Measurements from ENCODE around the gene BPIFB4.
A peak's percentile ranks its signal among the peaks of the same experiment; 100 is the strongest.
"Not testable (repeated sequence)": the region's sequence is repeated elsewhere in the genome, so short reads cannot be mapped to it uniquely, and the experiment has no call there.

The BPIFB4 gene

DNA sequence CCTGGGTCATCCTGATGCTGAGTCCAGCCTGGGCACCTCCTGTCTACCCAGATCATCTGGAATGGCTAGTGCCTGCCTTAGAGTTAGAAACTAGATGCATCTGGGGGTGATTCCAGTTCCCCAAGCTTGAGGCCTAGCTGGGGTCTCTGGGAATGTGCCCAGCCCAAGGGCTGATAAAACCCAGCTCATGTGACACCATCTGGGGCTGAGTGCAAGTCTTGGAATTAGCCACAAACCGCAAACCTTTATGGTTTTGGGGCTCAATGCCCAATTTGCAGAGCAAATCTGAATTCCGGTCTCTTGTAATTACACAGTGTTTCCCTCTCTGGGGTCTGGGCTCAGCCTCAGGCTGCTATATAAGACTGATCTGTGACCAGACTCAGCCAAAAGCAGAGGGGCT, at the start of gene BPIFB4:
TSS of gene BPIFB4 (plus strand) at position 385 of the 400 bp plus-strand sequence. CDS start 1,884 bp downstream, outside the sequence.
- peak; percentile 34 for DNase-seq (ENCODE audit: low read depth)

DNA sequence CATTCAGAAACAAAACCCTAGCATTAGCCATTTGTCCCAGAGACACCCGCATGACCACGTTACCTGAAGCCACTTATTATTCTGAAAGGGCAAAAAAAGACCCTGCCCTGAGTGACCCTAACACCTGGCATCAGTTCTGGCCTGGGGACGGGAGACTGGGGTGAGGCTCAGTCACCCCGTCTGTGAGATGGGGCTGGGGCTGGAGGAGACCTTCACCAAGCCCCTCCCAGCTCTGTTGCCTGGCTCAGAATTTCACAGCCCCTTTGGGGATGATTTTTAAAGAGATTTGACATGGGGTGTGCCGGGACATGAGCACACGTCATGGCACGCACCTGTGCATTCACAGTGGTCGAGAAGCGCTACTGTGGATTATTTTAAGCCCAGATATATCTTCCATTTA, 49.4 kb upstream of the BPIFB4 start:
- no peak for DNase-seq (ENCODE audit: low read depth)

DNA sequence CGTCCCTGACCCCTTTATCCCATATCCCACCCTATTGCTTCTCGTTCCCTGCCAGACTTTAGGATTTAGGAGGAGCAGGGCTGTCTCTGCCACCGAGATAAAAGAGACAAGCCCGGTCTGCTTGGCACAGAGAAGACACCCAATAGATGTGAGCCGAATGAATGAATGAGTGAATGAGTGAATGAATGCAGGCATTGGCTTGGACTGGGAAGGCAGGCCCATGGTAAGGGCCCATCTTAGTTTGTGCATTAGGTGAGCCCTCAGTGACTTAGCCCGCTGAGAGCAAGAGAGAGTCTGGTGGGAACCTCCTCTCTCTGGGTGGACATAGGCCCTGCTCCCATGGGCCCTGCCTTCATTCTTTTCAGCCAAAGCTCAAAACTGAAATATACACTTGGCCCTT, 48.9 kb upstream of the BPIFB4 start:
- DNase-seq (ENCODE audit: low read depth), result no peak

DNA sequence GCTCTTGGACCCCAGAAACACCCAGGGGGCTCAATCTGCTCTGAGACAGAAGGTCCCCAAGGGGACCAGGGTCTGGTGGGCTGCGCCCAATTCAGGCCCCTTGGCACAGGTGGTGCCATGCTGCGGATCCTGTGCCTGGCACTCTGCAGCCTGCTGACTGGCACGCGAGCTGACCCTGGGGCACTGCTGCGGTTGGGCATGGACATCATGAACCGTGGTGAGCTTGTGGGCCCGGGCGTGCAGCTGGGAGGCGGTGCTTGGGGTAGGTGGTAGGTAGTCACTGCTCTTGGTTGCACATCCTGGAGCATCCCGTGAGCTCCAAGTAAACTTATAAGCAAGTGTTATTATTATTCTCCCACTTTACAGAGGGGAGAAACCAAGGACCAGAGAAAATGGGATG, 47.9 kb upstream of the BPIFB4 start, which contains the start of gene BPIFB6:
TSS of gene BPIFB6 (plus strand) at position 118 of the 400 bp plus-strand sequence. CDS start at position 118, 0 bp downstream.
- no peak for DNase-seq (ENCODE audit: low read depth)

DNA sequence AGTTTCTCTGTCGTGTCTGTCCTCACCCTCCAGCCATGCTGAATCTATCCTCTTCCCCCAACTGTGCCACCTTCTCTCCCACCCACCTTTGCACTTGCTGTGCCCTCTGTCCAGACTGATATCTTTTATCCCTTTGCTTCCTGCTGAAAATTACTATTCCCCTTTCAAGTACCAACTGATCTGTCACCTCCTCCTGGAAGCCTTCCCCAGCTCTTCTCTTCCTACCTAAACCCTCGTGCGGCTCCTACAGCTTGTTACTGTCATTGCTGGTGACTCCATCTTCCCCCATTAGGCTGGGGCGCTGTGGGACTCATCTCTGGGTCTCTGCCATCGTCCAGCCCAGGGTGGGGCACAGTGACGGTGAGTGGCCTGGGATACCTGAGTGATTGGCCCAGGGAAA, 46.9 kb upstream of the BPIFB4 start:
- no peak for DNase-seq (ENCODE audit: low read depth)

DNA sequence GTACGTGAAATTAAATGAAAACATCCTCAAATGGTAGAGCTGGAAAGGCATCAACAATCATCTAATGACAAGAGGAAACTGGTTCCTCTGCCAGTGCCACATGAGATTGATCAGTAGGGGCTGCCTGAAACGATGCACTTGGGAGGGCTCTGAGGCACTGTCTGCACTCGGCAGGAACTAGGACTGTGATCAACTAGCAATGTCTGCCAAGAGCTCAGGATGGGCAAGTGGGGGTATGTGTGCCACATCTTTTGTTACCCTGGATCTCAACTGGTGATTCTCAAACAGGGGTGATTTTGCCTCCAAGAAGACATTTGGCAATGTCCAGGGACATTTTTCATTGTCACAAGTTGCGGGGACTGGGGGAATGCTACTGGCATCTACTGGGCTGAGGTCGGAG, 46.1 kb upstream of the BPIFB4 start:
- no peak for DNase-seq (ENCODE audit: low read depth)

DNA sequence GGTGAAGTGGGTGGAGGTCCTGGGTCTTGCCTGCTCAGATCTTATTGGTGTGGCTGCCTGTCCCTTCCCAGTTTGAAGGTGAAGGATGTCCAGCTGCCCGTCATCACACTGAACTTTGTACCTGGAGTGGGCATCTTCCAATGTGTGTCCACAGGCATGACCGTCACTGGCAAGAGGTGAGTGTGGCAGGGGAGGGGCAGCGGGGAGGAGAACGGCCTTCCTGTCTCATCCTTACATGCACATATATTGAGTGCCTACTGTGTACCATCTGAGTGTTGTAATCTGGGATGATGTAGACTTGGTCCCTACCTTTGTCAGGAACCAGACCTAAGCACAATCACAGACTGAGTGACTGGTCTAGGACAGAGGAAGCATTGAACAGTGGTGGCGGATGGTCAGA, 45.3 kb upstream of the BPIFB4 start:
- DNase-seq (ENCODE audit: low read depth), result no peak

DNA sequence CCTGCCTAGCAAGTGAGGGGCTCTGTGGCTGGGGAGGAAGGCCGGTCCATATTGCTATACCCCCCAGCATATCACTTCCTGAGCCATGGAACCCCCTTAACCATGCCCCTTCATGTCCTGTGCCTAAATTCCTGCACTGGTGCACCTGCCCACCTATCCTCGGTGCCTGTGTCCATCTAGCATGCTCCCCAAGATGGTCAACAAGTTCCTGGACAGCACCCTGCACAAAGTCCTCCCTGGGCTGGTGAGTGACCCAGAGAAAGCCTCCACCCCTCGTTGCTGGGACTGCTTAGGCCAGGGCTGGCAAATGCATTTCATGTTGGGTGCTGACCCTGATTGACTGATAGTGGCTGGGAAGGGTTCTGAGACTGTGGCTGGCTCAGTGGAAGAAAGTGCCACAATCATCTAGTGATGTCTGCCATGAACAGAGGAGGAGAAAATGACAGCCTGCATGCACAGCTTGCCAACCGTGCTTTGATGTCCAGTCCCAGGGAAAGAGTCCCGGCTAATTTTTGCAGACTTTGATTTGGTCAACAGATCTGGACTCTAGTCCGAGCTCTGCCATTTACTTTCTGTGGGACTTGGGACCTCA, 44.4 kb upstream of the BPIFB4 start:
- no peak for DNase-seq (ENCODE audit: low read depth)

DNA sequence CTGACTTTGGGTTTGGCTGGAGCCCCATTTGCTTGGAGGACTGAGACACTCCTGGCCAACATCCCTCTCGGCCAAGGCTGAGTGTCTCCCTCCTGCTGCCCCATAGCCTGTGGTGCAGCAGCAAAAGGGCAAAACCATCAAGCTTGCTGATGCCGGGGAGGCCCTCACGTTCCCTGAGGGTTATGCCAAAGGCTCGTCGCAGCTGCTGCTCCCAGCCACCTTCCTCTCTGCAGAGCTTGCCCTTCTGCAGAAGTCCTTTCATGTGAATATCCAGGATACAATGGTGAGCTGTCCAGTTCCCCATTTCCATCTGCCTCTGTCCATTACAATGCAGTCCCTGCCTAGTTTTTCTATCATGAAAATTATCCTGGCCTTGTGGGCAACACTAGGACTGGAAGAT, 42.0 kb upstream of the BPIFB4 start:
- DNase-seq (ENCODE audit: low read depth), result no peak

DNA sequence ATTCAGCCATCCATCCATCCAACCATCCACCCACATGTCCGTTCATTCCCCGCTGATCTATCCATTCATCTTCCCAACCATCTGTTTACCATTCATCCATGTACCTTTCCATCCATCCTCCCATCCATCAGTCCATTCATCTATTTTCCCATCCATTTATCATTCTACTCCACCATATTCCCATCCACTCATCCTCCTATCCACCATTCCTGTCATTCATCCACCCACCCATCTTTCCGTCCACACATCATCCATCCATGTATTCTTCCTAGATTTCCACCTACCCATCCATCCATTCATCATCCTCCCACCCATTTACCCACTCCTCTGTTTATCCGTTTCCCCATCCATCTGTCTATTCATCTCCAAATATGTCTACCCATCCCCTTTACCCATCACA, 41.2 kb upstream of the BPIFB4 start:
- DNase-seq (ENCODE audit: low read depth), result no peak

DNA sequence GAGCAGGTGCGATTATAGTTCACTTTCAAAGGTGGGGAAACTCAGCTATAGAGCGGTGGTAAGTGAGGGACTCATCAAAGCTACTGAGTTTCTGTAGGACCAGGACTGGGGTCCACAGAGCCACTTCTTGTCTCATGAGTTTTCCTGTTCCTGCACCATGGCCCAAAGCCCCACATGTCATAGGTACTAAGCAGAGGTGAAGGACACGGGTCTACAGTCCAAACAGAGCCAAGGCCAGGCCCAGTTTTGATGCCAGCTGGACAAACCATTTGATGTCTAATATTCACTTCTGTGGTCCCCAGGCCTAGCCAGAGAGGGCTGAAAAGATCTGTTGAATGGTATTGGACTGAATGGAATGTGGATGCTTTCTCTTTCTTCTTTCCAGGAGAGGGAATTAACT, 37.0 kb upstream of the BPIFB4 start:
- no peak for DNase-seq (ENCODE audit: low read depth)

DNA sequence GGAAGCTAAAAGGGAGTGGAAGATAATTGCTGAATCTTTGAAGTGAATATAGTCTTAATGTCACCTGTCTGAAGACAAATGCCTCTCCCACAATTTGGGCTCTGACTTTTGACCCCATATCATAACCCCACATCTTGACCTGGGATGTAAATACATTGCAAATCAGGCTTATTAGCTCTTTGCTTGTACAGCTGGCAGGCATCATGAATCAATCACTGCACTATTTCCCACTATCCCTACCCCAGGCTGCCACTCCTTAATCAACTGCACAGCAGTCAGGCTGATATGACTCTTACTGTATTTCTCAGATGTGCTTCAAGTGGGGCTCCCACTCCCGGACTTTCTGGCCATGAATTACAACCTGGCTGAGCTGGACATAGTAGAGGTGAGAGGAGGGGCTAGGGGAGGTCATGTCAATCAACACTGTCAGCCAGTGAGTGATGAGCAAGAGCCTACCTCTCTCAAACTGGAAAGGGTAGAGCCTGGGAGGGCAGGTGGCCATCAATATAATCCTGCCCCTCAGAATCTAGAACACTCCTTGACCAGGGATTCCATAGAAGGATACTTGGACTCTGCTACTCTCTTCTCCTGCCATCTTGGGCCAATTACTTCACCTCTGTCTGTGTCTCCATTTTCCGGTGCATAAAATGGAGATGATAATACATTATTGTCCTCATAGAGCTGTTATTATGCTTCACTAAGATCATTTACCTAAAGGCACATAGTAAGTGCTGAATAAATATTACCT, 36.3 kb upstream of the BPIFB4 start:
- no peak for DNase-seq (ENCODE audit: low read depth)

DNA sequence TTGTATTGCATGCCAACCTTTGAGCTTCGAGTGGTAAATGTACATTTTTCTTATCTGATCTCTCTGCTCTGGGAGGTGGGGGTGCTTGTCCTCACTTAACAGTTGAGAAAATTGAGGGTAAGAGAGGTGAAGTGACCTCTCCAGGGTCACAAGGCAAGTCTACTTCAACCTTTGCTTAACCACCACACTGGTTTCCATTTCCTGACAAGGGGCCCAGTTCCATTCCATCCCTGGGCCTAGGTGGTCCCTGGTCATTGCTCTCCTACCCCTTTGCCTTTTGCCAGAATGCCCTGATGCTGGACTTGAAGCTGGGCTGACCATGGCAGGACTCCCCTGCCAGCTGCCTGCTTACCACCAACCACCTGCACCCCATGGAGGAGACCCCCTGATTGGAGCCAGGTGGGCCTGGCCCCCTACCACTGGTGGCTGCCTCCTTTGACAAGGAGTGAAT, 35.7 kb upstream of the BPIFB4 start:
- no peak for DNase-seq (ENCODE audit: low read depth)

DNA sequence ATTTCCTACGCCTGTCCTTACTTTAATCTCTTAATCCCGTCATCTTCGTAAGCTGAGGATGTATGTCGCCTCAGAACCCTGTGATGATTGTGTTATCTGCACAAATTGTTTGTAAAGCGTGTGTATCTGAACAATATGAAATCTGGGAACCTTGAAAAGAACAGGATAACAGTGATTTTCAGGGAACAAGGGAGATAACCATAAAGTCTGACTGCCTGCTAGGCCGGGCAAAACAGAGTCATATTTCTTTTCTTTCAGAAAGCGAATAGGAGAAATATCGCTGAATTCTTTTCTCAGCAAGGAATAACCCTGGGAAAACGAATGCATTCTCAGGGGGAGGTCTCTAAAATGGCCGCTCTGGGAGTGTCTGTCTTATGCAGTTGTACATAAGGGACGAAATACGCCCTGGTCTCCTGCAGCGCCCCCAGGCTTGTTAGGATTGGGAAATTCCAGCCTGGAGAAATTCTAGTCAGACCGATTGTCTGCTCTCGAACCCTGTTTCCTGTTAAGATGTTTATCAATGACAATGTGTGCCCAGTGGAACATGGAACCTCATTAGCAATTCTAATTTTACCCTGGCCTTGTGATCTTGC, 34.2 kb upstream of the BPIFB4 start:
- not testable (repeated sequence) for DNase-seq (ENCODE audit: low read depth)

DNA sequence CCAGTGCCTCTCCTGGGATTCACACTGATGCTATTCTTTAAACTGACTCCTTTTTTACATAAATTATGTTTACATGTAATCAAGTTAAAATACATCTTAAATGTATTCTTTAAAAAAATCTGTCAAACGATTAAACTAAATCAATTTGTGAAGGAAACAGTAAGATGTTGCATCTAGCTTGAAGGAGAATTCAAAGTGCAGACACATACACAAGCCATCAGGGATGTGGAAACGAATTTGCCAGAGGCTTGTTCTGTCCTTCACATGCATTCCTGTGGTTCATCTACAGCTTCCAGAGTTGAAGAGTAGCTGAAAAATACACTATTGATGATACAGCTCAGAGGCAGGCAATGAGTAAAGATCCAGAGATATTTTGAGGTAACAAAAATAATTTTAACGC, 33.0 kb upstream of the BPIFB4 start:
- no peak for DNase-seq (ENCODE audit: low read depth)

DNA sequence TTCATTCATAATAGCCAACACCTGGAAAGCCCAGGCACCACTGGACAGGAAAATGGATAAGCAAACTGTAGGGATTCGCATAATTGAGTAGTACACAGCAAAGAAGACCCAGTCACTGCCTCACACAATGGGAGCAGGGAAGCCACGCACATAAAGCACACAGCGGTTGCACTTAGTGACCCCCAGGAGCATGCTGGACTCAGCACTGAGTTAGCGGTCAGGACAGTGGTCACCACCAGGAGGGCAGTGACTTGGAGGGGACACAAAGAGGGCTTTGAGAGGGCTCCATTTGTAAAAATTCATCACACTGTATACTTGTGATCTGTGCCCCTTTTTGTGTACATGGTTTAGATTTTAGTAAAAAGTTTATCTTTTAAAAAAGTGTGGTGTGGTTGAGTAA, 28.1 kb upstream of the BPIFB4 start:
- no peak for DNase-seq (ENCODE audit: low read depth)

DNA sequence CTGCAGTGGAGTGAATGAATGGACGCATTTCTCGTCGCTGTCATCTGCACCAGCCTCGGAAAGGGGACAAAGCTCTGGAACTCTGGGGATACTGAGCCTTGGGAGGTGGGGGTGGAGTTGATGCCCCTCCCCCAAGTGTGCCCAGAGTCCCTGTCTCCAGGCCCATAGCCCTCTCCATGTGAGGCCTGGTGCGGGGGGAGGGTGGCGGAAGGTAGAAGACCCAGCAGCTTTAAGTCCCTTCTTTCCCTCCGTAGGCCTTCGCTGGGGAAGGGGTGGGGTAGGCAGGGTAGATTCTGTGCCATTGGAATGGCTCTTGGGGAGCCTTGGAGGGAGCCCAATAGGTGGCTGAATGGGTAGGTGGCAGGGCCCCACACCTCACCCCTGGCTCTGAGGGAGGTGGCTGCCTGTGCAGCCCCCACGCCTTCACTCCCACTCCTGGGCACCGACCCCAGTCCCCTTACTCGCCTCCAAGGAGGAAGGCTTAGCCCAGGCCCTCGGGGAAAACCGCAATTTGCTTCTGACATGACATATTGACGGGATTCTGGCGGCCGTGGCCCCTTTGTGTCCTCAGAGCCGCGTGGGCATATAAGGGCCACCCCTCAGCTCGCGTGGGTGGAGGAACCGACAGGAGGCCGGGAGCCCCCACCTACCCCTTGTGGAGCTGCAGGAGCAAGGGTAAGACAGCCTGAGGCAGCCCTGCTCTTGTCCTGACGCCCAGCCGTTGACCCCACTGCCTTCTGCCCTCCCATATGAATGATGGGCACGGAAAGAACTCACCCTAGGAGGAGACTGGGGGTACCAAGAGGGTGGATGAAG, 25.9 kb upstream of the BPIFB4 start, which contains the start of gene BPIFB3:
TSS of gene BPIFB3 (plus strand) at position 613 of the 816 bp plus-strand sequence. CDS start 1,533 bp downstream, outside the sequence.
- DNase-seq (ENCODE audit: low read depth), result no peak

DNA sequence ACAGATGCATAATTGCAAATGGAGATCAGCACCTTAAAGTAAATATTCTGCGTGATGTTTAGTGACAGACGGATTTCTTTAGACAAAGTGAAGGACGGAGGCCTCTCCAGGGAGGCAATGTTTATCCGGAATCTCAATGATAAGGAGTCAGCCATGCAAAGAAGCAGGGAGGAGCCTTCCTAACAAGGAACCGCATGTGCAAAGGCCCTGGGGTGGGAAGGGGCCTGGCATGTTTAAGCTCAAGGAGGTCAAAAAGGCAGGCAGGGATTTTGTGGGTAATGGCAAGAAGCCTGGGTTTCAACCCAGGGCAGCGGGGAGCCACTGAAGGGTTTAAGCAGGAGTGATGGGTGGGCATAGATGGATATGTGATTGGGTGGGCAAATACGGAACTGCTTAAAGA, 25.1 kb upstream of the BPIFB4 start:
- DNase-seq (ENCODE audit: low read depth), result no peak

DNA sequence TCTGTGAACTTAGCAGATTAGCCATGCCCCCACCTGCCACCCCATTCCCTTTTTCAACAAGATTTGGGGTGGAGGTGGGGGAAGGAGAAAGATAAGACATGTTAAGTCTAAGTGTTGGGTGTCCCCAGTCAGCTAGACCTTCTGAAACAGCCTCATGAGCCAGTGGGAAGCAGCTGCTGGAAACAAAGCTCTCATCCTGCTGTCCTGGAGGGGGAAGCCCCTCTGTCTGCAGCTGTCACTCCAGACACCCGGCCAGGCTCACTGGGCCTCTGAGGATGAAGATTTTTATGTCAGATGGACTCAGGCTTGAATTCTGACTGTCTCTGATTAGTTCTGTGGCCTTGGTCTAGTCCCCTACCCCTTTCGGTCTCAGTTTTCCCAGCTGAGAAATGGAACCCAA, 24.7 kb upstream of the BPIFB4 start:
- DNase-seq (ENCODE audit: low read depth), result no peak

DNA sequence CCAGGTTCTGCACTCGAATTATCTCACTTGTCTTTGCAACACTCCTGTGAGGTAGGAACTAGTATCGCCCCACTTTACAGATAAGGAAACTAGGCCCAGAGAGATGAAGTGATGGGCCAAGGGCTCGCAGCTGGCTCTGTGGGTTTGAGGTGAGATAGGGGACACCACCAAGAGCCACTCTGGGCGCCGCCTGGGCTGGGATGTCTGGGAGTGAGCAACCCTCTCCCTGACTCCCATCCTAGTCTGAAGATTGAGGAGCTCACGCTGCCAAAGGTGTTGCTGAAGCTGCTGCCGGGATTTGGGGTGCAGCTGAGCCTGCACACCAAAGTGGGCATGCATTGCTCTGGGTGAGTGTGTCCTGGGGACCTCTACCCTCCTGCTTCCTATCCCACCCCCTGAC, 20.3 kb upstream of the BPIFB4 start:
- DNase-seq (ENCODE audit: low read depth), result no peak

DNA sequence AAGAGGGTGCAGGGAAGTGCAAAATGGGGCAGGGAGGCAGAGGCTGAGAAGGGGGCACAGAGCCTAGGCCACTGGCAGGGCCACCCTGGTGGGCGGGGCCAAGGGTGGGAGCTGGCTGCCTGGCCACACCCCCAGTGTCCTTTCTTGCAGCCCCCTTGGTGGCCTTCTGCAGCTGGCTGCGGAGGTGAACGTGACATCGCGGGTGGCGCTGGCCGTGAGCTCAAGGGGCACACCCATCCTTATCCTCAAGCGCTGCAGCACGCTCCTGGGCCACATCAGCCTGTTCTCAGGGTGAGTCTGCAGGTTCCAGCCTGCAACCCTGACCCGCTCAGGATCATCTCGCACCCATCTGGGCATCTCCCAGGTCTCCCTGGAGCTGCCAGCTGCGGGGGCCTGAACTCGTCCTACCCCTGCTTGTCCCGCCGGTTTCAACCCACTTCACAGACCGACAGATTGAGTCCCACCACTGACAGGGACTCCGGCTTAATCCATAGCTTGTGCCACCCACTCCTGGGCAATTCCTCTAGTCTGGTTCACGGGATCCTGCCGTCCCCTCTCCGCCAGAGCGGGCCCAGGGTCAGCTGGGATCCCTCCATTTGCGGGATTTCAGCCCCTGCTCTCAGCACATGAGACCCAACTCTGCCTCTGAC, 19.6 kb upstream of the BPIFB4 start:
- no peak for DNase-seq (ENCODE audit: low read depth)

DNA sequence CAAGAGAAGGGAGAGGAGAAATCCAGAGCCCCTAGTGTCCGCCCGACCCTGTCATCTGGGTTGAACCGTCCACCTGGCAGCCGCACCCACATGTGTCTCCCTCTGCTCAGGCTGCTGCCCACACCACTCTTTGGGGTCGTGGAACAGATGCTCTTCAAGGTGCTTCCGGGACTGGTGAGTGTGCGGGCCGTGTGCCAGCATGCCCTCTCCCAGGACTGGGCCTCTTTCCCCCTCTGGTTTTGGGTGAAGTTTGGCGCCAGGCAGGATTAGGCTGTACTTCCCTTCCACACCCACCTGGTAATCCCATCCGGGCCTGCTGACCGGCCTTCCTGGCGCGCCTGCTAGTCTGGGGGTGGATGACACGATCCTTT, 17.8 kb upstream of the BPIFB4 start:
- no peak for DNase-seq (ENCODE audit: low read depth)
